Ascending aorta (tissue), 2 donors: ENCODE results near the gene GFPT1. TPM values are rescaled to one million over a fixed set of nuclear protein-coding genes. Genes with fewer than 3 reads are reported as not detected.

ENCODE experiments used
- DNase-seq, 2 donors: peaks; one replicate each; pipeline ENCODE4 v3.0.0-alpha.2; 2019; ENCODE audit warnings: low spot score in 2 of 2
- H3K27ac ChIP-seq, 2 donors: fragments of 200-600 bp; sonication (generic); one replicate each; pipeline ENCODE4 v1.5.1; 2016 to 2017; ENCODE audit warnings: mild to moderate bottlenecking in 1 of 2
- H3K27me3 ChIP-seq: fragments of 200-600 bp; sonication (generic); one replicate; pipeline ENCODE4 v1.5.1; 2017
- H3K36me3 ChIP-seq, 2 donors: fragments of 200-600 bp; sonication (generic); one replicate each; pipeline ENCODE4 v1.5.1; 2016
- H3K4me1 ChIP-seq, 2 donors: fragments of 200-600 bp; sonication (generic); one replicate each; pipeline ENCODE4 v1.5.1; 2016 to 2017; ENCODE audit warnings: mild to moderate bottlenecking in 1 of 2
- H3K4me3 ChIP-seq, 2 donors: fragments of 200-600 bp; sonication (generic); one replicate each; pipeline ENCODE4 v1.5.1; 2016 to 2017; ENCODE audit warnings: mild to moderate bottlenecking in 1 of 2
- H3K9me3 ChIP-seq, 2 donors: fragments of 200-600 bp; sonication (generic); one replicate each; pipeline ENCODE4 v1.5.1; 2016
- CTCF ChIP-seq, 3 experiments: fragments of 200-600 bp in 2 of 3; fragments of 450-650 bp in 1 of 3; sonication (generic) in 2 of 3; IDR thresholded peaks; one replicate each; pipeline ENCODE4 v1.5.1; 2016 to 2019; ENCODE audit warnings: antibody characterized with exemption in 3 of 3, mild to moderate bottlenecking in 1 of 3, moderate library complexity in 1 of 3
- intact Hi-C: fragments of 100-400 bp; cut with DNase I; formaldehyde crosslinking; loops from one replicate; pipeline ENCODE4 v1.15.1; 2023
- total RNA-seq: library from RNA; depleted of rRNA; stranded (reverse); fragments of >200 nt; gene quantifications from one replicate; pipeline ENCODE4 v1.1.0, GENCODE V29; 2016

GFPT1 gene
- total RNA-seq, 1 donor from 2014 or later: 25.7 TPM

GRCh38 chr2:69298862-69299261 is 88.2 kb downstream of the GFPT1 start:
- DNase-seq: no peak
- no peaks in the 10 kb centered on the region for H3K36me3 ChIP-seq
- TF ChIP-seq CTCF (IDR thresholded peaks at IDR 0.05): no peak
- H3K4me1 ChIP-seq: no peaks in the 10 kb centered on the region
- no peak overlapping the region for H3K27ac ChIP-seq
- H3K27me3 ChIP-seq: no peaks in the 10 kb centered on the region
- no peak overlapping the region for H3K4me3 ChIP-seq
- no peaks in the 10 kb centered on the region for H3K9me3 ChIP-seq
- intact Hi-C loops: no loop called here

- no peak for TF ChIP-seq CTCF (IDR thresholded peaks at IDR 0.05)
- H3K4me1 ChIP-seq: no peaks in the 10 kb centered on the region
- H3K4me3 ChIP-seq: no peak overlapping the region
- no peak overlapping the region for H3K27ac ChIP-seq
- H3K9me3 ChIP-seq: no peaks in the 10 kb centered on the region
- no peak for DNase-seq
- intact Hi-C loops: no loop called here
- no peaks in the 10 kb centered on the region for H3K36me3 ChIP-seq
- no peaks in the 10 kb centered on the region for H3K27me3 ChIP-seq
Measured at GRCh38 chr2:69298261-69298660, 88.8 kb downstream of the GFPT1 start.

GRCh38 chr2:69297216-69297615 is 89.8 kb downstream of the GFPT1 start:
- H3K9me3 ChIP-seq: no peaks in the 10 kb centered on the region
- no peaks in the 10 kb centered on the region for H3K36me3 ChIP-seq
- TF ChIP-seq CTCF (IDR thresholded peaks at IDR 0.05): no peak
- intact Hi-C loops: no loop called here
- H3K27ac ChIP-seq: no peak overlapping the region
- H3K27me3 ChIP-seq: no peaks in the 10 kb centered on the region
- H3K4me3 ChIP-seq: no peak overlapping the region
- H3K4me1 ChIP-seq: peaks cover 0 to 1% of the 10 kb centered on the region in 2 donors
- no peak for DNase-seq

GRCh38 chr2:69296421-69296820 is 90.6 kb downstream of the GFPT1 start:
- no peak for TF ChIP-seq CTCF (IDR thresholded peaks at IDR 0.05)
- Histone ChIP-seq H3K36me3 (no peaks in the 10 kb centered on the region), H3K27ac (no peak overlapping the region), H3K9me3 (no peaks in the 10 kb centered on the region), H3K27me3 (no peaks in the 10 kb centered on the region), H3K4me1 (peaks cover 0 to 9% of the 10 kb centered on the region in 2 donors), H3K4me3 (no peak overlapping the region)
- intact Hi-C loops: no loop called here
- no peak for DNase-seq

- no peaks in the 10 kb centered on the region for H3K36me3 ChIP-seq
- DNase-seq: no peak
- H3K27ac ChIP-seq: peak overlapping the region in 1 of 2 donors; percentile 37
- H3K27me3 ChIP-seq: no peaks in the 10 kb centered on the region
- H3K9me3 ChIP-seq: no peaks in the 10 kb centered on the region
- H3K4me3 ChIP-seq: no peak overlapping the region
- H3K4me1 ChIP-seq: peaks cover 0 to 15% of the 10 kb centered on the region in 2 donors
- intact Hi-C loops: no loop called here
- no peak for TF ChIP-seq CTCF (IDR thresholded peaks at IDR 0.05)
Measured at GRCh38 chr2:69292256-69292655, 94.8 kb downstream of the GFPT1 start.

- intact Hi-C loops: no loop called here
- Histone ChIP-seq H3K36me3 (no peaks in the 10 kb centered on the region), H3K27me3 (no peaks in the 10 kb centered on the region), H3K27ac (peak overlapping the region in 1 of 2 donors; percentile 37), H3K4me3 (no peak overlapping the region), H3K9me3 (no peaks in the 10 kb centered on the region), H3K4me1 (peaks cover 0 to 15% of the 10 kb centered on the region in 2 donors)
- TF ChIP-seq CTCF (IDR thresholded peaks at IDR 0.05): no peak
- no peak for DNase-seq
Measured at GRCh38 chr2:69291721-69292120, 95.3 kb downstream of the GFPT1 start.
